HL-60 (cell line): ENCODE data around the gene RNASE13.
"Not testable (repeated sequence)": the region's sequence is repeated elsewhere in the genome, so short reads cannot be mapped to it uniquely, and the experiment has no call there.

Source experiments
- DNase-seq, 2 experiments: peaks; one replicate each; pipeline ENCODE4 v3.0.0-alpha.2; 2010 to 2020; ENCODE audit warnings: low read depth in 1 of 2, low spot score in 1 of 2
- H3K27ac ChIP-seq: fragments of 250-450 bp; sonication (Bioruptor Pico); replicated peaks from 2 replicates; pipeline ENCODE4 v1.5.1; 2020; ENCODE audit warnings: mild to moderate bottlenecking, moderate library complexity
- H3K27me3 ChIP-seq: fragments of 250-450 bp; sonication (Bioruptor Pico); 2 replicates; pipeline ENCODE4 v1.5.1; 2021; ENCODE audit warnings: mild to moderate bottlenecking, moderate library complexity; ENCODE audit not compliant: insufficient read depth, poor library complexity, severe bottlenecking
- H3K4me3 ChIP-seq: replicated peaks from 2 replicates; pipeline ENCODE4 v1.5.1; 2011; ENCODE audit warnings: mild to moderate bottlenecking, control low read depth, low read length; ENCODE audit not compliant: insufficient read depth
- CTCF ChIP-seq: IDR thresholded peaks from one replicate; pipeline ENCODE4 v1.5.1; 2011; ENCODE audit warnings: low read length, control low read depth, inconsistent platforms; ENCODE audit not compliant: insufficient read depth
- GABPA ChIP-seq: IDR thresholded peaks from 2 replicates; pipeline ENCODE4 v1.6.1; 2012; ENCODE audit warnings: low read depth
- POLR2AphosphoS5 ChIP-seq: IDR thresholded peaks from 2 replicates; pipeline ENCODE4 v1.6.1; 2012; ENCODE audit warnings: low read depth
- REST ChIP-seq: IDR thresholded peaks from 2 replicates; pipeline ENCODE4 v1.6.1; 2012; ENCODE audit warnings: low read depth; ENCODE audit not compliant: insufficient replicate concordance
- SPI1 ChIP-seq: IDR thresholded peaks from 2 replicates; pipeline ENCODE4 v1.6.1; 2012; ENCODE audit warnings: low read depth, mild to moderate bottlenecking, borderline replicate concordance

Gene RNASE13

GRCh38 chr14:21011136-21011535, 23.5 kb downstream of the RNASE13 start:
- DNase-seq, result no peak
- H3K27ac ChIP-seq, result no peak overlapping the region
- no peak overlapping the region for H3K4me3 ChIP-seq
- TF ChIP-seq GABPA (no peak), SPI1 (no peak), CTCF (no peak), REST (no peak), POLR2AphosphoS5 (no peak)
- no peaks in the 10 kb centered on the region for H3K27me3 ChIP-seq

GRCh38 chr14:21009721-21010120, 24.9 kb downstream of the RNASE13 start:
- H3K4me3 ChIP-seq, H3K27ac ChIP-seq, DNase-seq, H3K27me3 ChIP-seq: not testable (repeated sequence)

GRCh38 chr14:21003788-21004346, 30.7 kb downstream of the RNASE13 start:
- TF ChIP-seq SPI1 (no peak), POLR2AphosphoS5 (no peak), REST (no peak), GABPA (no peak)
- DNase-seq, result no peak
- Histone ChIP-seq H3K27me3 (no peaks in the 10 kb centered on the region), H3K4me3 (no peak overlapping the region), H3K27ac (no peak overlapping the region)

GRCh38 chr14:21001218-21001617, 33.4 kb downstream of the RNASE13 start:
- Histone ChIP-seq H3K27me3 (no peaks in the 10 kb centered on the region), H3K27ac (no peak overlapping the region), H3K4me3 (no peak overlapping the region)
- TF ChIP-seq POLR2AphosphoS5 (no peak), REST (no peak), CTCF (no peak), GABPA (no peak), SPI1 (no peak)
- no peak for DNase-seq
